HG02852 (cell line): ENCODE measurements around the gene SDHAF1.

Source experiments
- ATAC-seq: cut with Tn5 transposase; IDR thresholded peaks from one replicate; pipeline ENCODE4 v1.9.1; 2021; ENCODE audit warnings: mild to moderate bottlenecking, moderate library complexity; ENCODE audit not compliant: unreplicated experiment

SDHAF1 gene

GRCh38 chr19:35986664-35987570 lies 8.1 kb upstream of the SDHAF1 start:
- ATAC-seq = no peak

- ATAC-seq = no peak
Measured at GRCh38 chr19:35987571-35987896, 7.5 kb upstream of the SDHAF1 start.

- no peak for ATAC-seq
Measured at GRCh38 chr19:35988824-35989223, 6.2 kb upstream of the SDHAF1 start.

GRCh38 chr19:35990156-35990555 lies 4.8 kb upstream of the SDHAF1 start:
- ATAC-seq = no peak

- no peak for ATAC-seq
Measured at GRCh38 chr19:35990771-35991730, 3.9 kb upstream of the SDHAF1 start.

- ATAC-seq = no peak
Measured at GRCh38 chr19:35991731-35992450, 3.1 kb upstream of the SDHAF1 start.

GRCh38 chr19:35992907-35993765 lies 1.9 kb upstream of the SDHAF1 start:
- ATAC-seq = no peak

- ATAC-seq = no peak
Measured at GRCh38 chr19:35993923-35994598, 927 bp upstream of the SDHAF1 start.

- ATAC-seq = no peak
Measured at GRCh38 chr19:35996777-35997176, 1.8 kb downstream of the SDHAF1 start.

- ATAC-seq = no peak
Measured at GRCh38 chr19:36001605-36002004, 6.6 kb downstream of the SDHAF1 start.

GRCh38 chr19:36003284-36003683 lies 8.3 kb downstream of the SDHAF1 start:
- ATAC-seq = no peak

GRCh38 chr19:36006955-36007354 lies 12.0 kb downstream of the SDHAF1 start:
- no peak for ATAC-seq

- ATAC-seq = no peak
Measured at GRCh38 chr19:36008336-36008978, 13.5 kb downstream of the SDHAF1 start, which contains the start of gene SYNE4. SYNE4 (minus strand) TSS chr19:36008813; CDS start chr19:36008681, 132 bp downstream.

- no peak for ATAC-seq
Measured at GRCh38 chr19:36009220-36009619, 14.2 kb downstream of the SDHAF1 start.

- no peak for ATAC-seq
Measured at GRCh38 chr19:36009633-36010379, 14.8 kb downstream of the SDHAF1 start.

GRCh38 chr19:36010402-36010801 lies 15.4 kb downstream of the SDHAF1 start:
- ATAC-seq = no peak

- peak; percentile 3 for ATAC-seq
Measured at GRCh38 chr19:36013280-36014011, 18.5 kb downstream of the SDHAF1 start.
